ENCODE results near the gene BRINP2.

DNA sequence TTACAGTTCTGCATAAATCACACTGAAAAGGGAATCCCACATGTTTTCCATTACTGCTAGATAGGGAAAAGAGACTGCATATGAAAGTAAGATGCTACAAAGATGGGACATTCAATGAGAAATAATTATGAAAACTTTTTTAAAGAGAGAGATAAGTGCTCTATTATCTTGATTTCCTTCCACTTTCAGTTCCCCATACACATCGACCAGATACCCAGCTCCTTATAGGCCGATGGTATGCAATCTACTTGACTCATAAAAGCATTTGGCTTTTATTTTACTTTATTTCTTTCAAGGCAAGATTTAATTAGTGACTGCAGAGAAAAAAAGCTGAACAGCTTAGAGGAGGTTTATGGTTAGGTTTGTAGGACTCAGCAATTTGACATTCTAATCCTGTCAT lies 13.1 kb downstream of the BRINP2 start:
- TF ChIP-seq CTCF (IDR thresholded peaks at IDR 0.05) (no peak), ZFX (IDR thresholded peaks at IDR 0.05; ENCODE audit: borderline replicate concordance) (no peak)

Measured in 22Rv1 (cell line).